ENCODE measurements around the gene TDRD10. TPM values are rescaled to one million over a fixed set of nuclear protein-coding genes. Genes with fewer than 3 reads are reported as not detected.

The TDRD10 gene
- total RNA-seq, 3 donors from 2014 or later (not counting 1 experiment from before 2014, with no cell fraction given), result 0.38 TPM; not detected in 2

GRCh38 chr1:154499446-154499845 is 2.6 kb upstream of the TDRD10 start:
- H3K4me1 Mint-ChIP-seq, result peaks cover 15 to 25% of the 10 kb centered on the region in 2 donors
- no peak overlapping the region for H3K27ac Mint-ChIP-seq
- peaks cover 31 to 38% of the 10 kb centered on the region in 2 donors for H3K27me3 Mint-ChIP-seq (ENCODE audit: low read depth in 2 of 2)
- DNase-seq, result no peak
- no peak overlapping the region for H3K4me3 ChIP-seq (ENCODE audit: low read length)
- TF ChIP-seq, protein P1, sequence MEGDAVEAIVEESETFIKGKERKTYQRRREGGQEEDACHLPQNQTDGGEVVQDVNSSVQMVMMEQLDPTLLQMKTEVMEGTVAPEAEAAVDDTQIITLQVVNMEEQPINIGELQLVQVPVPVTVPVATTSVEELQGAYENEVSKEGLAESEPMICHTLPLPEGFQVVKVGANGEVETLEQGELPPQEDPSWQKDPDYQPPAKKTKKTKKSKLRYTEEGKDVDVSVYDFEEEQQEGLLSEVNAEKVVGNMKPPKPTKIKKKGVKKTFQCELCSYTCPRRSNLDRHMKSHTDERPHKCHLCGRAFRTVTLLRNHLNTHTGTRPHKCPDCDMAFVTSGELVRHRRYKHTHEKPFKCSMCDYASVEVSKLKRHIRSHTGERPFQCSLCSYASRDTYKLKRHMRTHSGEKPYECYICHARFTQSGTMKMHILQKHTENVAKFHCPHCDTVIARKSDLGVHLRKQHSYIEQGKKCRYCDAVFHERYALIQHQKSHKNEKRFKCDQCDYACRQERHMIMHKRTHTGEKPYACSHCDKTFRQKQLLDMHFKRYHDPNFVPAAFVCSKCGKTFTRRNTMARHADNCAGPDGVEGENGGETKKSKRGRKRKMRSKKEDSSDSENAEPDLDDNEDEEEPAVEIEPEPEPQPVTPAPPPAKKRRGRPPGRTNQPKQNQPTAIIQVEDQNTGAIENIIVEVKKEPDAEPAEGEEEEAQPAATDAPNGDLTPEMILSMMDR (IDR thresholded peaks at IDR 0.05), result no peak
- H3K27ac ChIP-seq (ENCODE audit: low read length), result no peak overlapping the region
- ATAC-seq, result no peak
- intact Hi-C loops (cut with micrococcal nuclease), result no loop called here
- no peak overlapping the region for H3K4me3 Mint-ChIP-seq
- peaks cover 26% of the 10 kb centered on the region for H3K27me3 ChIP-seq (ENCODE audit: control insufficient read depth, insufficient read depth, low read length)
- H3K9me3 Mint-ChIP-seq, result no peaks in the 10 kb centered on the region
- no peaks in the 10 kb centered on the region for H3K9me3 ChIP-seq (ENCODE audit: control insufficient read depth, insufficient read depth, low read length)
- no peaks in the 10 kb centered on the region for H3K36me3 Mint-ChIP-seq
- peaks cover 19% of the 10 kb centered on the region for H3K4me1 ChIP-seq (ENCODE audit: control insufficient read depth, insufficient read depth, low read length)
- 100% methylated on average over 1 of the region's 1 CpG for WGBS (ENCODE audit: insufficient coverage)
- no peaks in the 10 kb centered on the region for H3K36me3 ChIP-seq (ENCODE audit: control insufficient read depth, insufficient read depth, low read length)

GRCh38 chr1:154500533-154500932 is 1.5 kb upstream of the TDRD10 start:
- DNase-seq, result no peak
- H3K9me3 ChIP-seq (ENCODE audit: control insufficient read depth, insufficient read depth, low read length), result no peaks in the 10 kb centered on the region
- H3K36me3 ChIP-seq (ENCODE audit: control insufficient read depth, insufficient read depth, low read length), result no peaks in the 10 kb centered on the region
- Mint-ChIP-seq H3K4me1 (peaks cover 15 to 23% of the 10 kb centered on the region in 2 donors), H3K9me3 (no peaks in the 10 kb centered on the region), H3K4me3 (peak overlapping the region; percentile 43), H3K27ac (no peak overlapping the region), H3K36me3 (no peaks in the 10 kb centered on the region), H3K27me3 (ENCODE audit: low read depth in 2 of 2) (peaks cover 35 to 46% of the 10 kb centered on the region in 2 donors)
- no peak overlapping the region for H3K27ac ChIP-seq (ENCODE audit: low read length)
- peaks cover 15% of the 10 kb centered on the region for H3K4me1 ChIP-seq (ENCODE audit: control insufficient read depth, insufficient read depth, low read length)
- ATAC-seq, result no peak
- no peak overlapping the region for H3K4me3 ChIP-seq (ENCODE audit: low read length)
- H3K27me3 ChIP-seq (ENCODE audit: control insufficient read depth, insufficient read depth, low read length), result peaks cover 26% of the 10 kb centered on the region
- TF ChIP-seq, protein P1 (IDR thresholded peaks at IDR 0.05), result no peak
- intact Hi-C loops (cut with micrococcal nuclease), result no loop called here
- WGBS (ENCODE audit: insufficient coverage), result 92% methylated on average over 8 of the region's 8 CpGs

DNA sequence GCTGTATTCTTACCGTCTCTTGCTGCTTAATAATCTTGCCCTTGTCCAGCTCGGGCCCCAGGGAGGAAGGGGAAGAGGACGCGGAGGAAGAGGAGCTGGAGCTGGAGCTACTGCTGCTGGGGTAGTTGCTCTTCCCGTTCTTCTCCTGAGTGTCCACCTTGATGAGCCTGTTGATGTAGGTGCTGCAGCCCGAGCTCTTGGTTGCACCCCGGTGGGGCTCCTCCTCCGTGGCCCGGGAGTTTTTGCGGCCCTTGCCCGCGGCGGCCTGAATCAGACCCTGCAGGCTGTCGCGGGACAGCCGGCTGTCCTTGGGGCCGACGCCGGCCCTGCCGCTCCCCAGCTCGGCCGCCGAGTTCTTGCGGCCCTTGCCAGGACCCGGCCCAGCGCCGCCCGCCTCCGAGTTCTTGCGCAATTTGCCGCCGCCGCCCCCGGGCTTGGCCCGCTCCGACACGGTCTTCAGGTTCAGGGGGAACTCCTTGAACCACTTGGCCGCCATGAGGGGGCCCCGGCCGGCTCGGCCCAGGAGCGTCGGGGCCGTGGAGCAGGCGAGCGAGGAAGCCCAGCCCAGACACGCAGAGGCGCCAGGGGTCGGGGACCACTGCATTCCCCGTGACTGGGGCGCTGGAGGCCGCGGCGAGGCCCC is 475 bp upstream of the TDRD10 start:
- H3K27ac ChIP-seq (ENCODE audit: low read length), result no peak overlapping the region
- intact Hi-C loops (cut with micrococcal nuclease), result no loop called here
- no peaks in the 10 kb centered on the region for H3K9me3 ChIP-seq (ENCODE audit: control insufficient read depth, insufficient read depth, low read length)
- 19% methylated on average over 54 of the region's 54 CpGs for WGBS (ENCODE audit: insufficient coverage)
- TF ChIP-seq, protein P1 (IDR thresholded peaks at IDR 0.05), result no peak
- H3K4me3 ChIP-seq (ENCODE audit: low read length), result no peak overlapping the region
- no peaks in the 10 kb centered on the region for H3K9me3 Mint-ChIP-seq
- peak in 1 of 2 donors; percentile 19 for DNase-seq
- H3K27me3 ChIP-seq (ENCODE audit: control insufficient read depth, insufficient read depth, low read length), result peaks cover 26% of the 10 kb centered on the region
- peaks cover 15% of the 10 kb centered on the region for H3K4me1 ChIP-seq (ENCODE audit: control insufficient read depth, insufficient read depth, low read length)
- peaks cover 43 to 54% of the 10 kb centered on the region in 2 donors for H3K27me3 Mint-ChIP-seq (ENCODE audit: low read depth in 2 of 2)
- H3K27ac Mint-ChIP-seq, result no peak overlapping the region
- peaks cover 15 to 19% of the 10 kb centered on the region in 2 donors for H3K4me1 Mint-ChIP-seq
- H3K36me3 Mint-ChIP-seq, result no peaks in the 10 kb centered on the region
- H3K36me3 ChIP-seq (ENCODE audit: control insufficient read depth, insufficient read depth, low read length), result no peaks in the 10 kb centered on the region
- peak overlapping the region; percentile 72 for H3K4me3 Mint-ChIP-seq
- peak; percentile 43 to 52 (median 46) for ATAC-seq

DNA sequence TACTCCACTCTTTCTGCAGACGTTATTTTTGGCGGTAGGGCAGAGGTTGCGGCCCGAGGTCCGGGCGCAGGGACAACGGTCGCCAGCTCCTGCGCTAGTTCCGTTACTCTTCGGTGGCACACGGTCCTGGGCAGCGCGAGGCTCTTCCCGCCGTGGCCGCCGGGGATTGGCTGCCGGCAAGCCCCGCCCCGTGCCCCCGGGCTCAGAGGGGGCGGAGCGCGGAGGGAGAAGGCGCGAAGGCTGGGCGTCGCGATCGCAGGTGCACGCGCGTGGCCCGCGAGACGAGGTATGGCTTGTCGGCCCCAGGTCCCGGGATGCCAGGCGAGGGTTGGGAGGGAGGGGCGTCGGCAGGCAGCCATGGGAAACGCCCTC is 711 bp downstream of the TDRD10 start:
- no peaks in the 10 kb centered on the region for H3K9me3 Mint-ChIP-seq
- H3K36me3 Mint-ChIP-seq, result no peaks in the 10 kb centered on the region
- intact Hi-C loops (cut with micrococcal nuclease), result no loop called here
- peak in 2 of 3 donors; percentile 23 to 46 for ATAC-seq
- WGBS (ENCODE audit: insufficient coverage), result 26% methylated on average over 43 of the region's 43 CpGs
- H3K4me3 ChIP-seq (ENCODE audit: low read length), result no peak overlapping the region
- no peaks in the 10 kb centered on the region for H3K36me3 ChIP-seq (ENCODE audit: control insufficient read depth, insufficient read depth, low read length)
- peak overlapping the region; percentile 79 for H3K4me3 Mint-ChIP-seq
- peaks cover 29% of the 10 kb centered on the region for H3K27me3 ChIP-seq (ENCODE audit: control insufficient read depth, insufficient read depth, low read length)
- DNase-seq, result no peak
- H3K27me3 Mint-ChIP-seq (ENCODE audit: low read depth in 2 of 2), result peaks cover 49 to 65% of the 10 kb centered on the region in 2 donors
- H3K4me1 ChIP-seq (ENCODE audit: control insufficient read depth, insufficient read depth, low read length), result peaks cover 11% of the 10 kb centered on the region
- H3K27ac ChIP-seq (ENCODE audit: low read length), result no peak overlapping the region
- no peak overlapping the region for H3K27ac Mint-ChIP-seq
- peaks cover 15% of the 10 kb centered on the region in 2 donors for H3K4me1 Mint-ChIP-seq
- no peaks in the 10 kb centered on the region for H3K9me3 ChIP-seq (ENCODE audit: control insufficient read depth, insufficient read depth, low read length)
- TF ChIP-seq, protein P1 (IDR thresholded peaks at IDR 0.05), result no peak
